Measurements from ENCODE around the gene MYCBP2.

MYCBP2 gene

GRCh38 chr13:77370888-77371287, 44.0 kb upstream of the MYCBP2 start:
- Histone ChIP-seq H3K9me3 (ENCODE audit: control insufficient read depth, insufficient read depth, low read depth, low read length) (no peaks in the 10 kb centered on the region), H3K36me3 (ENCODE audit: control insufficient read depth in 2 of 2, insufficient read depth in 1 of 2, low read length in 2 of 2) (no peaks in the 10 kb centered on the region), H3K4me1 (ENCODE audit: control insufficient read depth, insufficient read depth, low read length) (no peaks in the 10 kb centered on the region), H3K27ac (ENCODE audit: extremely low read depth, low read depth, low read length) (no peak overlapping the region), H3K4me3 (ENCODE audit: low read depth, low read length) (no peak overlapping the region)
- POLR2A ChIA-PET: no interaction called here
- TF ChIP-seq ZNF266 (tag by site-specific recombination; IDR thresholded peaks at IDR 0.05; ENCODE audit: low read depth) (no peak), ZNF76 (tag by site-specific recombination; IDR thresholded peaks at IDR 0.05; ENCODE audit: borderline replicate concordance, low read depth) (no peak), ZNF626 (tag by site-specific recombination; IDR thresholded peaks at IDR 0.05) (no peak), ZBTB10 (tag by site-specific recombination; IDR thresholded peaks at IDR 0.05) (no peak), ZNF701 (tag by site-specific recombination; IDR thresholded peaks at IDR 0.05) (no peak), GLI2 (tag by site-specific recombination; IDR thresholded peaks at IDR 0.05; ENCODE audit: borderline replicate concordance, low read depth) (no peak), SP7 (tag by site-specific recombination; IDR thresholded peaks at IDR 0.05) (no peak), PRDM2 (tag by site-specific recombination; IDR thresholded peaks at IDR 0.05; ENCODE audit: borderline replicate concordance) (no peak), ZNF157 (tag by site-specific recombination; IDR thresholded peaks at IDR 0.05) (no peak), KLF16 (tag by site-specific recombination; IDR thresholded peaks at IDR 0.05) (no peak)
- CTCF ChIA-PET: no interaction called here

- ChIA-PET POLR2A (no interaction called here), CTCF (interaction anchor here (0.6 kb wide), 1 partner anchor 75 kb away, joined by 5 read pairs; no protein-coding TSS in a partner anchor)
- no peak overlapping the region for H3K4me3 ChIP-seq (ENCODE audit: low read depth, low read length)
- H3K36me3 ChIP-seq (ENCODE audit: control insufficient read depth in 2 of 2, insufficient read depth in 1 of 2, low read length in 2 of 2): no peaks in the 10 kb centered on the region
- H3K27ac ChIP-seq (ENCODE audit: extremely low read depth, low read depth, low read length): no peak overlapping the region
- H3K9me3 ChIP-seq (ENCODE audit: control insufficient read depth, insufficient read depth, low read depth, low read length): no peaks in the 10 kb centered on the region
- no peaks in the 10 kb centered on the region for H3K4me1 ChIP-seq (ENCODE audit: control insufficient read depth, insufficient read depth, low read length)
- TF ChIP-seq ZNF629 (tag by site-specific recombination; IDR thresholded peaks at IDR 0.05) (no peak), ZNF362 (tag by site-specific recombination; IDR thresholded peaks at IDR 0.05) (no peak), PRDM2 (tag by site-specific recombination; IDR thresholded peaks at IDR 0.05; ENCODE audit: borderline replicate concordance) (no peak), ZNF473 (tag by site-specific recombination; IDR thresholded peaks at IDR 0.05) (no peak), ZNF184 (tag by site-specific recombination; IDR thresholded peaks at IDR 0.05) (no peak), ZNF776 (tag by site-specific recombination; IDR thresholded peaks at IDR 0.05; ENCODE audit: borderline replicate concordance) (no peak), ZBTB48 (tag by site-specific recombination; IDR thresholded peaks at IDR 0.05) (no peak), SETDB1 (IDR thresholded peaks at IDR 0.05; ENCODE audit: insufficient read length, low read length) (no peak), HOXC10 (CRISPR knock-in tag; IDR thresholded peaks at IDR 0.05) (no peak)
Observed at GRCh38 chr13:77362166-77362565, 35.3 kb upstream of the MYCBP2 start.

Data from HEK293 (cell line).